GM18870 (cell line): Measurements from ENCODE around the gene MCF2L.
"Not testable (repeated sequence)": the region's sequence is repeated elsewhere in the genome, so short reads cannot be mapped to it uniquely, and the experiment has no call there.

Experiments used
- ATAC-seq: cut with Tn5 transposase; IDR thresholded peaks from one replicate; pipeline ENCODE4 v1.9.1; 2021; ENCODE audit warnings: moderate library complexity; ENCODE audit not compliant: unreplicated experiment

MCF2L gene

DNA sequence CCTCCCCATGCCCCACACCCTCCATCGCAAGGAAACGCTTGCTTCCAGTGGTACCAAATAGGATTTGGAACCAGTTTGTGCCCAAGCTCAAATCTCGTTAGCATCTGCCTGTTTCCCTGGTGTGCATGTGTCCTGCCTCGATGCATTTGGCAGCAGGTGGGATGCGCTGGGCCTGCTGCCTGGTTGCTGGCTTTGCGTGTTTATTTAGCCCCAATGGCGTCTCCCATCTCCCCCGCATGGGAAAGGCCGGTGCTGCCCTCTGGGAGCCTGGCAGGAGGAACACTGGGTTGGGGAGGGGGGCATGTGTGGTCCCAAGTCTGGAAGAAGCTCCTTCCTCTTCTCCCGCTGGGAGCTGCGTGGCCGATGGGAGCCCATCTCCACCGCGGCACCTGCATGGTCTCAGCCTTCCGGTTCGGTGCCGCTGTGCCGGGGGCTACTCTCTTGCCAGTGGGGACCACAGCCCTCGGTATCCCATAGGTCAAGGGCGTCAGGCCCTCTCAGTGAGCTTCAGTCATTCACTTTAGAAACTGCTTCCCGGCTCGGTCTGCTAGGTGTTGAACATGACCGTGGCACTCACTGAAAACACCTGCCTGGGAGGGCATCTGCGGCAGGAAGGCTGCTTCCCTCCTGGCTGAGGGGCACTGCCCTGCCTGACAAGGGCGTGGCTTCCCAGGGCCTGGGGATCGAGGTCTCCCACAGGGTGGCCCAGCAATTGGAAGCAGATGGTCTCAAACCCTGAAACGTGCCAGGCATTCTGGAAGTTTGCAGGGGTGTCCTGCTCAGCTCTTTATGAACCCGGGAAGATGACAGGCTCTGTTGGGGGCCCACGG is 124.8 kb downstream of the MCF2L start:
- no peak for ATAC-seq

DNA sequence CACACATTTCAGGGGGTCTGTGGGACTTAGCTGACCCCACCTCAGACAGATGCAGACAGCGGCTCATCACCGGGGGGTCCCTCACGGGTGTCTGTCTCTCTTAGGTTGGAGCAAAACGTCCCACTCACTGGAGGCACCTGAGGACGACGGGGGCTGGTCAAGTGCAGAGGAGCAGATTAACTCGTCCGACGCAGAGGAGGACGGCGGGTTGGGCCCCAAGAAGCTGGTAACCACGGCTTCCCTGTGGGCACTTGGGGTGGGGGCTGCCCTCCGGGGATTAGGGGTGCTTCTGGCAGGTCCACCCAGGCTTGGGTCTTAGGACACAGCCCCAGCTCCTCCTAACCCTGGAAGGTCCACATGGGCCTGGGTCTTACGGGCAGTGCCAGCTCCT is 125.4 kb downstream of the MCF2L start:
- no peak for ATAC-seq

DNA sequence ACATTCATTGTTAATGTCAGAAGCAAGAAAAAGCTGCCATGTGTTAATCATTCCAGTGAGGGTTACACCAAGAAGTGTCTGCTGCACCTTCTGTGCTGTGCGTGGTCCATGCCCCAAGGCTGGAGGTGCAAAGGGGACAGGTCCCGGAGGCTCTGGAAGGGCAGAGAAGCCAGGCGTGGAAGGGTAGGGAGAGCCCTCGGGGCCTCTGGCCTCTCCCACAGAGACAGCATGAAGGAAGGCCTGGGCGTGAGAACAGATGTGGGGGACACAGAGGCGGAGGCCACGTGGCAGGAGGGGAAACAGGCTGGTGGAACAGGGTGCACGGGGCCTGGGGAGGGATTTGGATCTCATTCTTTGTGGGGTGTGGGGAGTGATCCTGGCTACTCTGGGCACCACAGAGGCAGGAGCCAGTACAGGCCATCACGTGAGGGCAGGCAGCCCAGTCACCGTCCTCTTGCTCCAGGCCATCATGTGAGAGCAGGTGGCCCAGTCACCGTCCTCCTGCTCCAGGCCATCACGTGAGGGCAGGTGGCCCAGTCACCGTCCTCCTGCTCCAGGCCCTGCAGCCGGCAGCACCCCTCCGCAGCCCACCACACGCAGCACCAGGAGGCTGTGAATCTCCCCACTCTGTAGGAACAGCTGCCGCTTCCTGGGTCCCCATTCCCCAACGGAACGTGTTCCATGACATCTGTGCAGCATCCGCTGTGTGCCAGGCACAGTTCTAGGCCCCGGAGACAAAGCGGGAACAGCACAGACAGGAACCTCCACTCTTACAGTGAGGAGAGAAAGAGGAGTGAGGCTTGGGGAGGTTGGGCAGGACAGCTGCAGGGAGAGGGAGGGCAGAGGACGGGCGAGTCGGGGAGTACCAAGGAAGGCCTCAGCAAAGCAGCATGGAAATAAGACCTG is 126.4 kb downstream of the MCF2L start:
- no peak for ATAC-seq

DNA sequence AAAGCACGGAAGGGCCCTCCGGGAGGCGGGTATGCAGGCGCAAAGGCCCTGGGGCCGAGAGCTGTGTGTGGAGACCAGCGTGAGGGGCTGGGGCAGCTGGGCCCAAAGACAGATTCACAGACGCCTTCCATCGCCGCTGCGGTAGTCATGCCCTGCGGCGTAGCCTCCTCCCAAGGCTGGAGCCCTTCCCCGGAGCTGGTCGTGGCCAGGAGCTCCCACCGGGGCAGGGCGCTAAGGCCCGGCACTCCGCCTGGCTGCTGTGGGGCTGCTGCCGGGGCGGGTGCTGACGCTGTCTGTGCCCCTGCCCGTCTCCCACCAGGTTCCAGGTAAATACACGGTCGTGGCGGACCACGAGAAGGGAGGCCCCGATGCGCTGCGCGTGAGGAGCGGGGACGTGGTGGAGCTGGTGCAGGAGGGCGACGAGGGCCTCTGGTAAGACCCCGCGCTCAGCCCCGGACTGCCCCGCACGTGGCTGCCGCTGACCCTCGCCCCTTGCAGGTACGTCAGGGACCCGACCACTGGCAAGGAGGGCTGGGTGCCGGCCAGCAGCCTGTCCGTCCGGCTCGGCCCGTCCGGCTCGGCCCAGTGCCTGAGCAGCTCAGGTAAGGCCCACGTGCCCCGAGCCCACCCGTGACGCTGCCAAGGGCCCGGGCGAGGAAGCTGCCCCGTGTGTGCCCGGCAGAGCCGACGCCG is 127.2 kb downstream of the MCF2L start:
- ATAC-seq = no peak

DNA sequence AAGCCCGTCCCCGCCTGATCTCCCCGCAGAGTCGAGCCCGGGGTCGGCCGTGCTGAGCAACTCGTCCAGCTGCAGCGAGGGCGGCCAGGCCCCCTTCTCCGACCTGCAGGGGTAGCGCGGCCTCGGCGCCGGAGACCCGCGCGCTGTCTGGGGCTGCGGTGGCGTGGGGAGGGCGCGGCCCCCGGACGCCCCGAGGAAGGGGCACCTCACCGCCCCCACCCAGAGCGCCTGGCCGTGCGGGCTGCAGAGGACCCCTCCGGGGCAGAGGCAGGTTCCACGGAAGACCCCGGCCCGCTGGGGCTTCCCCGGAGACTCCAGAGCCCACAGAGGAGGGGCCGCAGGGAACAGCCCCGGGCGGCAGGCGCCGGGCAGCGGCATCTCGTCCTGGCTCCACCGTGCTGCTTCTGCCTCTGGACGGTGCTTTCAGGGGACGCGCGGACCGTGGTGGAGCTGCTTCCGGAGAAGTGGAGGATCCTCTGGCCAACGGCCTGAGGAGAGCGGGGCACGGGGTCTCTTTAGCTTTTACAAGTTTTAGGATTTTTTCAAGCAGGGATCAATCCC is 127.8 kb downstream of the MCF2L start:
- ATAC-seq = no peak

DNA sequence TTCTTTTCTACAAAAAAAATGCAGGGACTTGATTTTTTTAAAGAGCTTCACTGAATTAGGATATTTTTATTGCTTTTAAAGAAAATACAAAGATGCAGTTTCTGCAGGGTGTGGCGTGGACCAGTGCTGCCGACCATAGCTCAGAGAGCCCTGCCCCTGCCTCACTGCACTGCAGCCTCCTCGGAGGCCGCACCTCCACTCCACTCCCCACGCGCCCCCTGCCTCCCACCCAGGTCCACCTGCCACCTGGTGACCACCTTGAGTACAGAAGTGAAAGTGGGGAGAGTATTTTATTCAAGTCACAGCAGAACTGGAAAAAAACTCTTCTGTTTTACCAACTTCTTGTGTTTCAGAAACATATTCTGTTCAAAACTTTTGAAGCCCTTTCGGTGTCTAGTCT is 128.6 kb downstream of the MCF2L start:
- ATAC-seq = no peak

DNA sequence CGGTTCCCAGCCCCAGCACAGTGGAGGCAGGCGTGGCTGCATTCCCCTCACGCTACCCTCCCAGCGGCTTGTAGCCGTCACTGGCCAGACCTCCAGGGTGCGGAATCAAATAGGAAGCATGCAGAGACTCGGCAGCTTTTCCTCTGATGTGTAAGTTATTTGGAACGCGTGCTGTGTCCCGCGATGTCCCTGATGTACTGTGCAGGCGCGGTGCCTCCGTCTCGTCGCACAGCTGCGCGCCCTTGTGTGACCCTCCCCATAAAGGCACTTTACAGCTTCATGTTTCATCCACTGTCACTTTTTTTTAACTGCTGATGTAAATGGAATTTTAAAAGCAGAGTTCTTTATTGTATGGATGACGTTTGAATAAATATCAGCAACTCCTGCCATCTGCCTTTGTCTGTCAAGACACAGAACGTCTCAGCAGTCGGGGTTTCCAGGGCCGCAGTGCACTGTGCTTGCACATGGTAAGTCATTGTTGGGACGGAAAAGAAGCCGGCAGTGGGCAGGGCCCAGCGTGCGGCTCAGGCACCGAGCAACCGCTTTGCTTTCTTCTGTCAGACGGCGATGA is 129.2 kb downstream of the MCF2L start:
- no peak for ATAC-seq

DNA sequence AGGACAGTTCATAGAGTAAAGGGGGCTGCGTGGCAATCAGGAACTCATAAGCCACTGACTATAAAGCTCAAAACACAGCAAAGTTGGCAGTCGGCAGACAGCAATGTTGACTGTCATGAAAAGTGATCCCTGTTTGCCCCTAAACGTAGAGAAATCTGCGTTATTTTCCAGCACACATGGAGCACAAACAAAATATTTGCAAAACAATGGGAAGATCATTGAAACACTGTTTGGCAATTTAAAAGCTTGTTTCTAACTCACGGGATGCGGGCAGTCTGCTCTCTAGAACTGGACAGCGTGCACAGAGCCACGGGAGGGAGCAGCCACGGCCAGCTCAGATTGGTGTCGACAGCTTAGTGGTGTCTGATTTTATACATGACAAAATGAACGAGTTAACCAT is 130.1 kb downstream of the MCF2L start:
- no peak for ATAC-seq

DNA sequence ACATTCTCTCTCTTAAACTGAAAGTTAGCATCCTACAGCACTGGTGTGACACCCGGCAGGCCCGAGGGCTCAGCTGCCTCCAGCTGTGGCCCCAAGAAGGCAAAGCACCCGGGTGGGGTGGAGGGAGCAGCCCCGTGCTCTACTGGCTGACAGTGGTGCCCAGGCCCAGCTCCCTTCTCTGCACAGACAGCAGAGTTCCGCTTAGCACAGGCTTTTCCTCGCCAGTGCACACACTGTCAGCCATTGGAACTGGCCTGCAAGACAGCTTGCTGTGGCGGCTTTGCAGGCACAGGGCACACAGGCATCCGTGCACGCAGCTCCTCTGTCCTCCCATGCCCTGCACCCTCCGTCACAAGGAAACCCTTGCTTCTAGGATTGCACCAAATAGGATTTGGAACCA is 133.3 kb downstream of the MCF2L start:
- ATAC-seq = not testable (repeated sequence)

DNA sequence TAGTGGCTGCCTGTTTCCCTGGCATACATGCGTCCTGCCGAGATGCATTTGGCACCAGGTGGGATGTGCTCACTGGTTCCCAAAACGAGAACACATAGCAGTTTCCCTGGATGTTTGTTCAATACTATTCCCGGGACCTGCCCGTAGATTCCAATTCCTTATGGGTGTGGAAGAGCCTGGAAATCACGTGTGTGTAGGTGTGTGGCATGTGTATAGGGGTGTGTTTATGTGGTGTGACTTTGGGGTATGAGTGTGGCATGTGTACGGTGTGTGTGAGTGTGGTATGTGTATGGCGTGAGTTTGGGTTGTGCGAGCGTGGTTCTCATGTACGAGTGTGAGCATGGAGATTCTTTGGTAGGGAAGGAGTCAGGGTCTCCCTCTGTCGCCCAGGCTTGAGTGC is 133.7 kb downstream of the MCF2L start:
- no peak for ATAC-seq

DNA sequence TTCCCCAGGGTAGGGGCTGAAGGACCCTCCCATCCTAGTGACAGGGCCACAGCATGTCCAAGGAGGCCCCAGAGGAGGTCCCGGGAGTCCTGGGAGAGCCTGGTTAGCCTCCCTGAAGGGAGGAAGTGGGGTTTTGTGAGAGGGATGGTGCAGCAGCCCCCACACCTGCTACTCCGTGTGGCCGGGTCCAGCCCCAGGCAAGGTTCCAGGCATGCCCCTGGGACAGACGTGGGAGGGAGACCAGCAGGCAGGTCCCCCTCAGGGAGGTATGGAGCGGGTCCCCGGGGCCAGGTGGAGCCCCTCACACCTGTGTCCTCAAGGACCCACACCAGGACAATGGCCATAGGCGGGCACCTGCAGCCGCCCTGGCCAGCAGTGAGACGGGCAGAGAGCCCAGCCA is 134.6 kb downstream of the MCF2L start:
- no peak for ATAC-seq

DNA sequence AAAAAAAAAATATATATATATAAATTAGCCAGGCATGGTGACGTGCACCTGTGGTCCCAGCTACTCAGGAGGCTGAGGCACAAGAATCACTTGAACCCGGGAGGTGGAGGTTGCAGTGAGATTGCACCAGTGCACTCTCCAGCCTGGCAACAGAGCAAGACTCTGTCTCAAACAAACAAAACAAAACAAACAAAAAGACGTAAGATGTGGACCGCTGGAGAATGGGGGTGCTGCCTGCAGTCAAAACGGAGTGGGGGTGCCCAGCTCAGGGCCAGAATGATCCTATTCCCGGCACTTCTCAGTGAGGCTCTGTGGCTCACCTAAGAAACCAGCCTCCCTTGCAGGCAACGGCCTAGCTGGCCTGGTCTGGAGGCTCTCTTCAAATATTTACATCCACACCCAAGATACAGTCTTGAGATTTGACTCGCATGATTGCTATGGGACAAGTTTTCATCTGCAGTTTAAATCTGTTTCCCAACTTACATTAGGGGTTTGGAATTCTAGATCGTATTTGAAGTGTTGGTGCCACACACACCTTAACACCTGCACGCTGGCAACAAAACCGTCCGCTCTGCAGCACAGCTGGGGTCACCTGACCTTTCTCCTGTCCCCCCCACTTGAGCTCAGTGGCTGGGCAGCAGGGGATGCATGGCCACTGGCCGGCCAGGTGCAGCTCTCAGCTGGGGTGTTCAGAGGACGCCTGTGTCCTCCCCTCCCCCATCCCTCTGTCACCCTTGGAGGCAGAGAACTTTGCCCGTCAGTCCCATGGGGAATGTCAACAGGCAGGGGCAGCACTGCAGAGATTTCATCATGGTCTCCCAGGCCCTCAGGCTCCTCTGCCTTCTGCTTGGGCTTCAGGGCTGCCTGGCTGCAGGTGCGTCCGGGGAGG is 136.3 kb downstream of the MCF2L start, which contains the start of gene F7:
Gene F7, plus strand, starts transcription at position 760 of the 889 bp plus-strand sequence. Its CDS starts 51 bp downstream, at position 811.
- no peak for ATAC-seq

DNA sequence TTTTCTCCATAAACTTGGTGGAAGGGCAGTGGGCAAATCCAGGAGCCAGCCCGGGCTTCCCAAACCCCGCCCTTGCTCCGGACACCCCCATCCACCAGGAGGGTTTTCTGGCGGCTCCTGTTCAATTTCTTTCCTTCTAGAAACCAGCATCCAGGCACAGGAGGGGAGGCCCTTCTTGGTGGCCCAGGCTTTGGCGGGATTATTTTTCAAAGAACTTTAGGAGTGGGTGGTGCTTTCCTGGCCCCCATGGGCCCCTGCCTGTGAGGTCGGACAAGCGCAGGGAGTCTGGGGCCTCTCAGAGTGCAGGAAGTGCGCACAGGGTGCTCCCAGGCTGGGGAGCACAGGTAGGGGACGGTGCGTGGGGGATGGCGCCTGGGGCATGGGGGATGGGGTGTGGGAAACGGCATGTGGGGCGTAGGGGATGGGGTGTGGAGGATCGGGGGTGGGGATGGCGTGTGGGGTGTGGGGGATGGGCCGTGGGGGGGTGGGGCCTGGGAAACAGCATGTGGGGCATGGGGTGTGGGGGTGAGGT is 137.0 kb downstream of the MCF2L start:
- no peak for ATAC-seq

DNA sequence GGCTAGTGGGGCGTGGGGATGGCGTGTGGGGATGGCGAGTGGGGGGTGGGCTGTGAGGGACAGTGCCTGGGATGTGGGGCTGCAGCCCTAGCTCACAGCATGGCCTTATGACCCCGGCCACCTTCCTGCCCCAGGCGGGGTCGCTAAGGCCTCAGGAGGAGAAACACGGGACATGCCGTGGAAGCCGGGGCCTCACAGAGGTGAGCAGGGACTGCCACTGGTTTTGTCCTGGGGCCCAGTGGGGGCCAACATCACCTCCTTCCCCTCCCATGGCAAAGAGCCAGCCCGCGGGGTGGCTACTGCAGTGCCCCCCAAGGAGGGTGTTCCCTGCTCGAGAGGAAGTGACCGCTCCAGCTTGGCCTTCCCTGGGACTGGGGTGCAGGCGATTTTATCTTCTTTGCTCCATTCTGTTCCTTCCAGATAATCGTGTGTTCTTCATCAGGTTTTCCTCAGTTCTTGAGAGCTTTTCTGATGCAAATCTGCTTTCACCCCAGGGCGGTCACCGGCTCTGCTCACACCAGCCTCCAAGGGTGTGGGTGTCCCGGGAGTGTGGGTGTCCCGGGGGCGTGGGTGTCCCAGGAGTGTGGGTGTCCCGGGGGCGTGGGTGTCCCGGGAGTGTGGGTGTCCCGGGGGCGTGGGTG is 137.8 kb downstream of the MCF2L start:
- no peak for ATAC-seq

DNA sequence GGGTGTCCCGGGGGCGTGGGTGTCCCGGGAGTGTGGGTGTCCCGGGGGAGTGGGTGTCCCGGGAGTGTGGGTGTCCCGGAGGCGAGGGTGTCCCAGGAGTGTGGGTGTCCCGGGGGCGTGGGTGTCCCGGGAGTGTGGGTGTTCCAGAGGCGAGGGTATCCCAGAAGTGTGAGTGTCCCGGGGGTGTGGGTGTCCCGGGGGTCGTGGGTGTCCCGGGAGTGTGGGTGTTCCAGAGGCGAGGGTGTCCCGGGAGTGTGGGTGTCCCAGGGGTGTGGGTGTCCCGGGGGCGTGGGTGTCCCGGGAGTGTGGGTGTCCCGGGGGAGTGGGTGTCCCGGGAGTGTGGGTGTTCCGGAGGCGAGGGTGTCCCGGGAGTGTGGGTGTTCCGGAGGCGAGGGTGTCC is 139.5 kb downstream of the MCF2L start:
- not testable (repeated sequence) for ATAC-seq

DNA sequence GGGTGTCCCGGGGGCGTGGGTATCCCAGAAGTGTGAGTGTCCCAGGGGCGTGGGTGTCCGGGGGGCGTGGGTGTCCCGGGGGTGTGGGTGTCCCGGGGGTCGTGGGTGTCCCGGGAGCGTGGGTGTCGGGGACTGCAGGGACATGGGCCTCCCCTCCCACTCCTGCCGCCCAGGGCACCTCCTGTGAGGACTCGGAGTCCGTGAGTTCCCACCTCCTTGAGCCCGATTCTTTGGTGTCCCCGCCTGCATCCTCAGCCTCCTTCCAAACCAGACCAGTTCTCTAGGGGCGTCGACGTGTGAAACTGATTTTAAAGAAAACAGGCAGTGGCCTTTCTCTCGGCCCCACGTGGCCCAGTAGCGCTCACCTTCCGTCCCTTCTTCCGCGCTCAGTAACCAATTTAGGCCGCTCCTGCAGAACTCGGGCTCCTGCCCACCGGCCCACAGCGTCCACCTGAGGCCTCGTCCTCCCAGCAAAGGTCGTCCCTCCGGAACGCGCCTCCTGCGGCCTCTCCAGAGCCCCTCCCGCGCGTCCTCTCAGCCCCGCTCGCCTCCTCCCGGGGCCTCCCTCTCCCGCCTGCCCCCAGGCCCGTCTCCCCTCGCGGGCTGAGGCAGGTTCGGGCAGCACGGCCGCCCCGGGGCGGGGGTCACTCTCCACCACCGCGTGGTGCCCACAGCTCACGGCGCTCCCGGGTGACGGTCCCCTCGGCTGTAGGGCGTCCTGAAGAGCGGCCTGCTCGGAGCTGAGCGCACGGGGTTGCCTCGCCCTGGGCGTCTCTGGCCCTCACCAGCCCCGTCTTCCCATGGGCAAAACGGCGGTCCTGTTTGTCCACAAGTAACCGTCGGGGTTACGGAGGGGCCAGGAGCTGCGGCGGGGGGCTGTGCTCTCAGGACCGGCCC is 140.4 kb downstream of the MCF2L start:
- ATAC-seq = no peak

DNA sequence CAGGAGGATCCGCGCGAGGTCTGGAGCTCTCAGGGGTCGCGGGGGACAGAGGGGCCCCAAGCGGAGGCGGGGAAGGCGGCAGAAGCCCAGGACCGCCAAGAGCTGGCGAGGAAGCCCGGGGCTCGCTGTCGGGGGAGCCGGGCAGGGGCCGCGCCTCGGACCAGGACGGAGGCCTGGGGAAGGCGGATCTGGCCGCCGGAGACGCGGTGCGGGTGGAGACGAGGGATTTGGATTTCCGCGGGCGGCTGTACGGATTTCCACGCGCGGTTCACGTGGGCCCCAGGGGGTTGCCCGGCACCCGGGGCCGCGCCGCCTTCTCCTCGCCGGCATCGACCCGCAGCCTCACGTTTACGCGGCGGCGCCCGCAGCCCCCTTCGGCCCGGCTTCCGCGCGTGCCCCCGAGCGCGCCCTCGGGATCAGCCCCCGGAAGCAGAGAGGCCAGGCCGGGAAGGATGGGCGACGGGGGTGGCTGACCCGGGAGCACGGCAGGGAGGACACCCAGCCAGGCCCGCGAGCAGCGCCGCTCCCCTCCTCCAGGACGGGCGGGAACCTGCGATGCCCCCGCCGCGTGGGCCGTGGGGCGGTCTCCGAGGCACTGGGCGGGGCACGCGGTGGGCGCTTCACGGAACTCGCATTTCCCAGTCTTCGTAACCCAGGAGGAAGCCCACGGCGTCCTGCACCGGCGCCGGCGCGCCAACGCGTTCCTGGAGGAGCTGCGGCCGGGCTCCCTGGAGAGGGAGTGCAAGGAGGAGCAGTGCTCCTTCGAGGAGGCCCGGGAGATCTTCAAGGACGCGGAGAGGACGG is 141.2 kb downstream of the MCF2L start:
- no peak for ATAC-seq
